GM15510 (cell line): ENCODE results near the gene FBXO27.

Experiments
- POLR2A ChIP-seq: IDR thresholded peaks from 3 replicates; pipeline ENCODE4 v1.6.1; 2011; ENCODE audit warnings: borderline replicate concordance; ENCODE audit not compliant: insufficient read length; ENCODE audit errors: extremely low read depth

FBXO27 gene

GRCh38 chr19:39032063-39032918 lies at the start of gene FBXO27:
Gene FBXO27 (minus strand): TSS chr19:39032549. CDS start chr19:39032227, 322 bp downstream.
- no peak for TF ChIP-seq POLR2A

GRCh38 chr19:39080431-39080830 lies 48.1 kb upstream of the FBXO27 start:
- TF ChIP-seq POLR2A: no peak

GRCh38 chr19:39078436-39079200 lies 46.3 kb upstream of the FBXO27 start:
- TF ChIP-seq POLR2A: no peak

GRCh38 chr19:39077323-39077722 lies 45.0 kb upstream of the FBXO27 start:
- no peak for TF ChIP-seq POLR2A

GRCh38 chr19:39074942-39075341 lies 42.6 kb upstream of the FBXO27 start:
- TF ChIP-seq POLR2A: no peak

- TF ChIP-seq POLR2A: no peak
These were observed 41.9 kb upstream of the FBXO27 start for GRCh38 chr19:39074205-39074692.

GRCh38 chr19:39070888-39071287 lies 38.5 kb upstream of the FBXO27 start:
- TF ChIP-seq POLR2A: no peak

GRCh38 chr19:39067104-39067503 lies 34.8 kb upstream of the FBXO27 start:
- TF ChIP-seq POLR2A: no peak

GRCh38 chr19:39065928-39066327 lies 33.6 kb upstream of the FBXO27 start:
- TF ChIP-seq POLR2A: no peak

GRCh38 chr19:39064405-39064804 lies 32.1 kb upstream of the FBXO27 start:
- no peak for TF ChIP-seq POLR2A

- TF ChIP-seq POLR2A: no peak
These were observed 27.8 kb upstream of the FBXO27 start for GRCh38 chr19:39060171-39060570.

GRCh38 chr19:39059302-39059701 lies 27.0 kb upstream of the FBXO27 start:
- TF ChIP-seq POLR2A: no peak

- TF ChIP-seq POLR2A: no peak
These were observed 25.3 kb upstream of the FBXO27 start for GRCh38 chr19:39057615-39058014.

- no peak for TF ChIP-seq POLR2A
These were observed 21.7 kb upstream of the FBXO27 start for GRCh38 chr19:39054091-39054470.

GRCh38 chr19:39053276-39054090 lies 21.1 kb upstream of the FBXO27 start:
- TF ChIP-seq POLR2A: no peak

- no peak for TF ChIP-seq POLR2A
These were observed 20.5 kb upstream of the FBXO27 start for GRCh38 chr19:39052846-39053245.

GRCh38 chr19:39052243-39052746 lies 19.9 kb upstream of the FBXO27 start:
- no peak for TF ChIP-seq POLR2A
